ENCODE results near the gene ALDH6A1.
A peak's percentile ranks its signal among the peaks of the same experiment; 100 is the strongest.

Gene ALDH6A1

GRCh38 chr14:74048281-74048680, 36.0 kb downstream of the ALDH6A1 start:
- no peak for DNase-seq

DNA sequence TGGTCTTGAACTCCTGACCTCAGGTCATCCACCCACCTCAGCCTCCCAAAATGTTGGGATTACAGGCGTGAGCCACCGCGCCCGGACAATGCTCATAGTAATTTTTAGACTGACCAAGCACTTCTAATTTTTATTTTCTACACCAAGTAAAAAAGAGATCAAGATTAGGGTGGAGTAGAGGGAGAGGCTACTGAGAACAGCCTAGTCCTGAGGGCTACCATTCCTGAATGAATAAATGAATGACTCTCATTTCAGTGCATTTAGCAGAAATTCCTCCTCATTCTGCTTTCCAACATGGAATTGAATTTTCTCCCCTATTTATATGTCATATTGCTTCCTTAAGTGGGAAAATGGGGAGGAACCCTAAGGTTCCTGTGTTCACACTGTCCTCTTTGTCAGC, 38.7 kb downstream of the ALDH6A1 start:
- no peak for DNase-seq

DNA sequence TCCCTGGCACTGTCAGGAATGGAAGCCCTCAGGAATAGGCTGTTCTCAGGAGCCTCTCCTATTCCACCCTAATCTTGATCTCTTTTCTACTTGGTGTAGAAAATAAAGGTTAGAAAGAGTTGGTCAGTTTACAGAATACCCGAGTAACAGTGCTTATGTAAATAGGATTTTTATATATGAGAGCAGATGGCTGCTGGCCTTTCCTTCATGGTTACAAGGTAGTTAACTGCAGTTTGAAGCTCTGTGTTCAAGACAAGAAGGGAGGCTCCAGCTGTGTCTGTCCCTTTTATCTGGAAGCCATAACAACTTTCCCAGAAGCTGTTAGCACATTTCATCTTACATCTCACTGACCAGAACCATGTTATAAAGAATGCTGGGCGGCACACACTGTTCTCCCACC, 42.0 kb downstream of the ALDH6A1 start:
- no peak for DNase-seq

GRCh38 chr14:74038020-74038859, 46.0 kb downstream of the ALDH6A1 start:
- DNase-seq = peak; percentile 47

DNA sequence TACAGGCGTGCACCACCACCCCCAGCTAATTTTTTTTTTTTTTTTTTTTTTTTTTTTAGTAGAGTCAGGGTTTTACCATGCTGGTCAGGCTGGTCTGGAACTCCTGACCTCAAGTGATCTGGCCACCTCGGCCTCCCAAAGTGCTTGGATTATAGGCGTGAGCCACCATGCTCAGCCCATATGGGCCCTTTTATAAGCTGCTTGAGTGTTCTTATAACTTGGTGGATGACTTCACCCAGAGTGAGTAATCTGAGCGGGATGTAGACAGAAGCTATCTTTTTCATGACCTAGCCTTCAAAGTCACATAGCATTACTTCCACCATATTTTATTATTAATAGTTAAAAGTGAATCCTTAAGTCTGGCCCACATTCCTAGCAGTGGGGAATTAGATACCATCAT, 48.7 kb downstream of the ALDH6A1 start:
- no peak for DNase-seq

- DNase-seq = no peak
Observed at GRCh38 chr14:74034572-74034971, 49.7 kb downstream of the ALDH6A1 start.

DNA sequence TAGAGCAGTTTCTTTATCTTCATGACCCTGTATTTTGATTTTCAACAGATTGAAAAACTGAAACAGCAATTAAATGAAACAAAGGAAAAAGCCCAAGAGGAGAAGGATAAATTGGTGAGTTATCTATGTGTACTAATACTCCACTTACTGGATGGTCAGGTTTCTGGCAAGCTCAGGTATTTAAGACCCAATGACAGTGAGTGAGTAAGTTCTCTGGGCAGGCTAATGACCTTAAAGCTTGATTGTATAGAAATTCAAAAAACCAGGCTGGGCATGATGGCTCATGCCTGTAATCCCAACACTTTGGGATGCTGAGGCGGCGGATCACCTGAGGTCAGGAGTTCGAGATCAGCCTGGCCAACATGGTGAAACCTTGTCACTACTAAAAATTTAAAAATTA, 55.1 kb downstream of the ALDH6A1 start:
- no peak for DNase-seq

- DNase-seq = no peak
Observed at GRCh38 chr14:74022346-74022745, 61.9 kb downstream of the ALDH6A1 start.

DNA sequence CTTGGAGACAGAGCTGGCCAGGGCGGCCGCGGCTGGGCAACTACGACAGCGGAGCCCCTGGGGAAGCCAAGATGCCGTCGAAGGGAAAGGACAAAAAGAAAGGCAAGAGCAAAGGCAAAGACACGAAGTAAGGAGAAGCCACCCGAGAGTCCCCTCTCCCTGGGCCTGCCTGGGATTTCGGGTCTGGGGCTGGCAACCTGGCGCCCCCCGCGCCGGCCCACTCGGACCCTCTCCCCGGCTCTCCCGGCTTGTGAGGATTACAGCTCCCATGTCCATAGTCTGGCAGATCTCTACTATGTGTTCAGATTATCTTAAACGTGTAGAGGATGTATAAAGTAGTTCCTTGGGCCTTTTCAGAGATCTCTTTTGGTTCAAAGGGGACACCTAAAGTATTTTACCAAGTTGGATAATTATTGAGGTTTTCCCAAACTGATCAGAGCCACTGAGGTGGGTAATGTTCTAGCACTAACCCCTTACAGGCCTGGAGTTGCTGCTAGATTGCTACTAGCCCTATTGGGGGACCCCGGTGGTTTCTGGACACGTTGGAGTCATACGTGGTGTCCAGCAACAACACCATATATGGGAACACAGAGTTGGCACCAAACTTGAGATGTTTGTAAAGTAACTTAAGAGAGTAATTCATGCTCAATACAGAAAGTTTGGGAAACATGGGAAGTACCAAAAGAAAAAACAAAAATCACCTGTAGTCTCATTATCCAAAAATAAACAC, 64.7 kb downstream of the ALDH6A1 start:
- DNase-seq = no peak

DNA sequence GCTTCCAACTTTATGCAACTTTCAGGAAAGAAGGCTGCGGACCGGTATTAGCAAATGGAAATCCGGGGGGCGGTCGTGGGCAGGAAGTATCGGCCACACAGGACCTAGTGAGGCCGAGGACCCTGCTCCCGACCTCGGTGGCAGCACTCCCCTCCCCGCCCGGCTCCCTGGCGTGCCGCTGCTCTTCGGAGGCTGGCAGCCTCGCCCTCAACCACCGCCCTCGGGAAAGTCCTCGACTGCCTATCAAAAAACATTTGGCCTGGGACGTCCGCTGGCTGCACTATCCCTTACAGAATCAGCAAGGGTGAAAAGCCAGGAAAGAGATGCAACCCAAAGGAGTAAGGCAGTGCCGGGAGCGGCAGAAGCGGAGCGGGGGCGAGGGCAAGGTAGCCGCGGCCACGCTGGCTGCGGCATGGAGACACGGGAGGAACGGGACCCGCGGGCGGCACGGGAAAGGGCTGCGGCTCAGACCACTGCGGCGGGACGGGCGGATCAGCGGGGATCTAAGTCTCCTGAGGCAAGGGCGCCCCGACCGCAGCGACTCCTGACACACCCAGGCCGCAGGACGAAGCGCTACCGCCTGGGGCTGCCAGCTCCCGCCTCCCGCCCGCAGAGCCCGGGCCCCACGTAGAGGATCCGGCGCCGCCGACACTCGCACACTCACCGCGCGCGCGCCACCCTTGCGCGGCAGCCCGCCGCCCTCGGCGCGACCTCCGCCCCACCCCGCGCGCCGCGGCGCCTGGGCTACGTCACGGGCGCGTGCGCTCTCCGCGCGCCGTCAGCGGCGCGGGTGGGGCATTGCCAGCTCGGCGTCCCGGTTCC, 65.5 kb downstream of the ALDH6A1 start, which contains the start of the genes BBOF1 and ENTPD5:
TSS of gene BBOF1 (plus strand) at position 764 of the 822 bp plus-strand sequence. CDS start 130 bp downstream, outside the sequence.
TSS of gene ENTPD5 (minus strand) at position 703 of the 822 bp plus-strand sequence. CDS start 31,186 bp downstream, outside the sequence.
- peak; percentile 65 for DNase-seq

DNA sequence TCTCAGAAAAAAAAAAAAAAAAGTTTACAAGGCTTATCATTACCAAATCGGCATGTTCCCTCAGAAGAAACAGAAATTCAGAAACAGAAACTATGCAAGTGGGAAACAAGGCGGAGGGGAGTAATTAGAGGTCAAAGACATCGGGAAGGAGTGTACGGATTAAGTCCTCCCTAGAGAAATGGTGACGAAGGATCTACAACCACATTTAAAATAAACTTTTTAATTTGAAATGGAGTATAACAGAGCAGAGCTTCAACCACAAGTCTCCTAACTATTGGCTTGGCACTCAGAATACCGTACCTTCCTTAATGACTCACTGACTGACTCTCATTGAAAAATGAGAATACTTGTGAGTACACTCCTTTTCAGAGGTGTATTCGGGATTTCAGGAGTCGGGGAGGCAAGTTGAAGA, 66.1 kb downstream of the ALDH6A1 start:
- no peak for DNase-seq

- DNase-seq = no peak
Observed at GRCh38 chr14:74015963-74016362, 68.3 kb downstream of the ALDH6A1 start.

DNA sequence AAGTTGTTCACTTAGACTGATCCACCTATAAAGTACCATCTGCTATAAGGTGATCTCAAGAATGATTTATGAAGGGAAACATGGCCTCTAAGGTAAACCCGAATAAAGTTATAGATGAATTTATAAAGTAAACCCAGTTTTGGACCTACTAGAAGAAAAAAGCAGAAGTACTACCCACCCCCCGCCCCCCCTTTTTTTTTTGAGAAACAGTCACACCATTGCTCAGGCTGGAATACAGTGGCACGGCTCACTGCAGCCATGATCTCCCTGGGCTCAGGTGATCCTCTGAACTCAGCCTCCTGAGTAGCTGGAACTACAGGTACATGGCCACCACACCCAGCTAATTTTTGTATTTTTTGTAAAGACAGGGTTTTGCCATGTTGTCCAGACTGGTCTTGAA, 69.1 kb downstream of the ALDH6A1 start:
- DNase-seq = no peak

- no peak for DNase-seq
Observed at GRCh38 chr14:74014299-74014698, 70.0 kb downstream of the ALDH6A1 start.

- DNase-seq = no peak
Observed at GRCh38 chr14:74008843-74009499, 75.3 kb downstream of the ALDH6A1 start.
